ENCODE measurements around the gene FAM25G.

Gene FAM25G

DNA sequence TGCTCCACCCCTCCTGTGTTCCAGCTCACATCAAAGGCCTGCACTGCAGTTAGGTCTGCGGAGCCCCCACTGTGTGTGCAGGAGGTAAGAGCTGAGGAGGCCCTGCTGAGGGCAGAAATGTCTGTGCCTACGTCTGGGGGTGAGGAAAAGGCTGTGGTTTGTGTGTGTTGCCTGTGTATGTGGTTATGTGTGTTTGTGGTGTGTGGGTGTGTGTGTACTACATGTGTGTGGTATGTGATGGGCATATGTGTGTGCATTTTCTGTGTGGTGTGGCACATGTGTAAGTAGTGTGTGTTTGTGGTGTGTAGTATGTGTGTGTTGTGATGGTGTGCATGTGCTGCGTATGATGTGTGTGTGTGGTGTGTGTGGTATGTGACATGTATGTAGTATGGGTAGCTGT lies 43.8 kb downstream of the FAM25G start:
- no peaks in the 10 kb centered on the region for H3K9me3 ChIP-seq (ENCODE audit: insufficient read depth, low read length)
- H3K79me2 ChIP-seq (ENCODE audit: insufficient read depth, low read length): no peaks in the 10 kb centered on the region
- H3K27me3 ChIP-seq (ENCODE audit: low read length): no peaks in the 10 kb centered on the region
- no peaks in the 10 kb centered on the region for H4K20me1 ChIP-seq (ENCODE audit: low read depth, low read length)
- no peak overlapping the region for H2AFZ ChIP-seq (ENCODE audit: low read depth, low read length, severe bottlenecking)
- no peak overlapping the region for H3K4me3 ChIP-seq (ENCODE audit: insufficient read depth, low read length, poor library complexity, severe bottlenecking)
- TF ChIP-seq, protein P1, sequence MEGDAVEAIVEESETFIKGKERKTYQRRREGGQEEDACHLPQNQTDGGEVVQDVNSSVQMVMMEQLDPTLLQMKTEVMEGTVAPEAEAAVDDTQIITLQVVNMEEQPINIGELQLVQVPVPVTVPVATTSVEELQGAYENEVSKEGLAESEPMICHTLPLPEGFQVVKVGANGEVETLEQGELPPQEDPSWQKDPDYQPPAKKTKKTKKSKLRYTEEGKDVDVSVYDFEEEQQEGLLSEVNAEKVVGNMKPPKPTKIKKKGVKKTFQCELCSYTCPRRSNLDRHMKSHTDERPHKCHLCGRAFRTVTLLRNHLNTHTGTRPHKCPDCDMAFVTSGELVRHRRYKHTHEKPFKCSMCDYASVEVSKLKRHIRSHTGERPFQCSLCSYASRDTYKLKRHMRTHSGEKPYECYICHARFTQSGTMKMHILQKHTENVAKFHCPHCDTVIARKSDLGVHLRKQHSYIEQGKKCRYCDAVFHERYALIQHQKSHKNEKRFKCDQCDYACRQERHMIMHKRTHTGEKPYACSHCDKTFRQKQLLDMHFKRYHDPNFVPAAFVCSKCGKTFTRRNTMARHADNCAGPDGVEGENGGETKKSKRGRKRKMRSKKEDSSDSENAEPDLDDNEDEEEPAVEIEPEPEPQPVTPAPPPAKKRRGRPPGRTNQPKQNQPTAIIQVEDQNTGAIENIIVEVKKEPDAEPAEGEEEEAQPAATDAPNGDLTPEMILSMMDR (IDR thresholded peaks at IDR 0.05; ENCODE audit: insufficient read depth, low read length, poor library complexity, severe bottlenecking): no peak
- no peak for TF ChIP-seq EZH2phosphoT487 (conservative IDR thresholded peaks at IDR 0.05; ENCODE audit: low read length)
- H3K36me3 ChIP-seq (ENCODE audit: low read length): no peaks in the 10 kb centered on the region
- H3K27ac ChIP-seq (ENCODE audit: low read depth, low read length): no peak overlapping the region
- H3K9ac ChIP-seq (ENCODE audit: low read length): no peak overlapping the region
- no peaks in the 10 kb centered on the region for H3F3A ChIP-seq (ENCODE audit: insufficient read depth)
- no peak overlapping the region for H3K4me2 ChIP-seq (ENCODE audit: low read depth, low read length, poor library complexity, severe bottlenecking)
- H3K9me2 ChIP-seq (replicated peaks; ENCODE audit: insufficient read depth, low read length): no peaks in the 10 kb centered on the region

DNA sequence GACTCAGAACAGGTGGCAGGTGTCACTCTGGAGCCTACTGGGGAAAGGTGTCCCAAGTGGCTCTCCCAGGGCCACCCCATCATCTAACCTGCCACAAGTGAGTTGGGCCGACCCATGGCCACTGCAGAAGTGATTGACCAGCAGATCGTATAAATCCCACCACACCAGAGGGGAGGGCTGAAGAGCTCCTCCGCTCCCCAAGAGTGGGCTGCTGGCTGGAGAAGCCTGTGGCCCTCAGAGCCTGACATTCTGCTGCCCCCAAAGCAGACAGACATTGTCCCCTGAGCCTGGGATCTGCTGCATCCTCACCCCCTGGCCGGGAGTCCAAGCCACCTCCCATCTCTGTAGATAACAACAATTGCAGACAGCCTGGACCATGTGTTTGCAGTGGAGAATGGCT lies 44.3 kb downstream of the FAM25G start:
- H3K4me3 ChIP-seq (ENCODE audit: insufficient read depth, low read length, poor library complexity, severe bottlenecking): no peak overlapping the region
- no peaks in the 10 kb centered on the region for H3K9me2 ChIP-seq (replicated peaks; ENCODE audit: insufficient read depth, low read length)
- H4K20me1 ChIP-seq (ENCODE audit: low read depth, low read length): no peaks in the 10 kb centered on the region
- no peaks in the 10 kb centered on the region for H3K79me2 ChIP-seq (ENCODE audit: insufficient read depth, low read length)
- no peaks in the 10 kb centered on the region for H3K9me3 ChIP-seq (ENCODE audit: insufficient read depth, low read length)
- no peaks in the 10 kb centered on the region for H3K27me3 ChIP-seq (ENCODE audit: low read length)
- H3K9ac ChIP-seq (ENCODE audit: low read length): no peak overlapping the region
- no peak overlapping the region for H3K27ac ChIP-seq (ENCODE audit: low read depth, low read length)
- no peaks in the 10 kb centered on the region for H3K36me3 ChIP-seq (ENCODE audit: low read length)
- H2AFZ ChIP-seq (ENCODE audit: low read depth, low read length, severe bottlenecking): no peak overlapping the region
- H3F3A ChIP-seq (ENCODE audit: insufficient read depth): no peaks in the 10 kb centered on the region
- TF ChIP-seq EZH2phosphoT487 (conservative IDR thresholded peaks at IDR 0.05; ENCODE audit: low read length): no peak
- TF ChIP-seq, protein P1 (IDR thresholded peaks at IDR 0.05; ENCODE audit: insufficient read depth, low read length, poor library complexity, severe bottlenecking): no peak
- H3K4me2 ChIP-seq (ENCODE audit: low read depth, low read length, poor library complexity, severe bottlenecking): no peak overlapping the region

DNA sequence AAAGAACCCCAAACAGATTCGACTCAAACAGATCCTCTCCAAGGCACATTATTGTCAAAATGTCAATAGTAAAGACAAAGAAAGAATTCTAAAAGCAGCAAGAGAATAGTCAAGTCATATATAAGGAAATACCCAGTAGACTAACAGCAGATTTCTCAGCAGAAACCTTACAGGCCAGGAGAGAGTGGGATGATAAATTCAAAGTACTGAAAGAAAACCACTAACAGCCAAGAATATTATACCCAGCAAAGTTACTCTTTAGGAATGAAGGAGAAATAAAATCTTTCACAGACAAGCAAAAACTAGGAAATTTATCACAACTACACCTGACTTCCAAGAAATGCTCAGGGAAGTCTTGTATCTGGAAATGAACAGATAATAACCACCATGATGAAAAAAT lies 45.8 kb downstream of the FAM25G start:
- Histone ChIP-seq H4K20me1 (ENCODE audit: low read depth, low read length) (no peaks in the 10 kb centered on the region), H3K4me3 (ENCODE audit: insufficient read depth, low read length, poor library complexity, severe bottlenecking) (no peak overlapping the region), H3K9ac (ENCODE audit: low read length) (no peak overlapping the region), H3K9me2 (replicated peaks; ENCODE audit: insufficient read depth, low read length) (no peaks in the 10 kb centered on the region), H3K9me3 (ENCODE audit: insufficient read depth, low read length) (no peaks in the 10 kb centered on the region), H3K27me3 (ENCODE audit: low read length) (no peaks in the 10 kb centered on the region), H2AFZ (ENCODE audit: low read depth, low read length, severe bottlenecking) (no peak overlapping the region), H3K36me3 (ENCODE audit: low read length) (no peaks in the 10 kb centered on the region), H3K27ac (ENCODE audit: low read depth, low read length) (no peak overlapping the region), H3K4me2 (ENCODE audit: low read depth, low read length, poor library complexity, severe bottlenecking) (no peak overlapping the region), H3F3A (ENCODE audit: insufficient read depth) (no peaks in the 10 kb centered on the region), H3K79me2 (ENCODE audit: insufficient read depth, low read length) (no peaks in the 10 kb centered on the region)
- no peak for TF ChIP-seq EZH2phosphoT487 (conservative IDR thresholded peaks at IDR 0.05; ENCODE audit: low read length)
- TF ChIP-seq, protein P1 (IDR thresholded peaks at IDR 0.05; ENCODE audit: insufficient read depth, low read length, poor library complexity, severe bottlenecking): no peak
